T-helper 1 cell treated with Interleukin-12 subunit alpha and Interleukin-12 subunit beta and Interleukin-4 antibody, amounts not matched to agents 30 μg/mL and 1 μg/mL, for 36 hours (primary cell): ENCODE results near the gene FURIN.
A peak's percentile ranks its signal among the peaks of the same experiment; 100 is the strongest.
"Not testable (repeated sequence)": the region's sequence is repeated elsewhere in the genome, so short reads cannot be mapped to it uniquely, and the experiment has no call there.

ENCODE experiments used
- H3K27ac Mint-ChIP-seq: one replicate; pipeline ENCODE4 v1.8.0; 2021; ENCODE audit warnings: mild to moderate bottlenecking, mixed read lengths
- H3K27me3 Mint-ChIP-seq: one replicate; pipeline ENCODE4 v1.8.0; 2021; ENCODE audit warnings: low read depth, mixed read lengths
- H3K36me3 Mint-ChIP-seq: one replicate; pipeline ENCODE4 v1.8.0; 2021; ENCODE audit warnings: low read depth, mixed read lengths
- H3K4me1 Mint-ChIP-seq: one replicate; pipeline ENCODE4 v1.8.0; 2021; ENCODE audit warnings: low read depth, mixed read lengths
- H3K4me3 Mint-ChIP-seq: one replicate; pipeline ENCODE4 v1.8.0; 2021; ENCODE audit warnings: mild to moderate bottlenecking, moderate library complexity, mixed read lengths
- H3K9me3 Mint-ChIP-seq: one replicate; pipeline ENCODE4 v1.8.0; 2021; ENCODE audit warnings: mixed read lengths

Gene FURIN

DNA sequence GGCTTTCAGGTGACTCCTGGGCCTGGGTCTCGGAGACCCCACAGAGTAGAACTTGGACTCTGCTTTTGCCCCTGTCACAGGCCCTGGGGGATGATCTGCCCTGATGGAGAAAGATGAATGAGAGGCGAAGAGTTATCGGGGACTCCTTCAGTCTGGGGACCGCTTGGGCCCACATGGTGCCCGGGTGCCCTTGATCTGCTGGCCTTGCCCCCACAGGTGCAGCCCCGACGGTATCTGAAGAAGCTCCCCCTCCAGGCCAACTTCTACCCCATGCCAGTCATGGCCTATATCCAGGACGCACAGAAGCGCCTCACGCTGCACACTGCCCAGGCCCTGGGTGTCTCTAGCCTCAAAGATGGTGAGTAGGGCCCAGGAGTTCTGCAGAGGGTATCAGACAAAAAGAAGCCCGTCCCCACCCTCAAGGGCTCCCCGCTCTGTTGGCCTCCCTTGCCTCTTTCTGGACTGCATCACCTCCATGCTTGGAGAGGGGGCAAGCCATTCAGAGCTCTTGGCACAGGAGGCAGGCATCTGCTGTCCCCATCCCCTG, 45.1 kb downstream of the FURIN start:
- peaks cover 55% of the 10 kb centered on the region for H3K36me3 Mint-ChIP-seq
- H3K9me3 Mint-ChIP-seq = no peaks in the 10 kb centered on the region
- no peaks in the 10 kb centered on the region for H3K4me1 Mint-ChIP-seq
- H3K27ac Mint-ChIP-seq = no peak overlapping the region
- H3K4me3 Mint-ChIP-seq = no peak overlapping the region
- no peaks in the 10 kb centered on the region for H3K27me3 Mint-ChIP-seq

DNA sequence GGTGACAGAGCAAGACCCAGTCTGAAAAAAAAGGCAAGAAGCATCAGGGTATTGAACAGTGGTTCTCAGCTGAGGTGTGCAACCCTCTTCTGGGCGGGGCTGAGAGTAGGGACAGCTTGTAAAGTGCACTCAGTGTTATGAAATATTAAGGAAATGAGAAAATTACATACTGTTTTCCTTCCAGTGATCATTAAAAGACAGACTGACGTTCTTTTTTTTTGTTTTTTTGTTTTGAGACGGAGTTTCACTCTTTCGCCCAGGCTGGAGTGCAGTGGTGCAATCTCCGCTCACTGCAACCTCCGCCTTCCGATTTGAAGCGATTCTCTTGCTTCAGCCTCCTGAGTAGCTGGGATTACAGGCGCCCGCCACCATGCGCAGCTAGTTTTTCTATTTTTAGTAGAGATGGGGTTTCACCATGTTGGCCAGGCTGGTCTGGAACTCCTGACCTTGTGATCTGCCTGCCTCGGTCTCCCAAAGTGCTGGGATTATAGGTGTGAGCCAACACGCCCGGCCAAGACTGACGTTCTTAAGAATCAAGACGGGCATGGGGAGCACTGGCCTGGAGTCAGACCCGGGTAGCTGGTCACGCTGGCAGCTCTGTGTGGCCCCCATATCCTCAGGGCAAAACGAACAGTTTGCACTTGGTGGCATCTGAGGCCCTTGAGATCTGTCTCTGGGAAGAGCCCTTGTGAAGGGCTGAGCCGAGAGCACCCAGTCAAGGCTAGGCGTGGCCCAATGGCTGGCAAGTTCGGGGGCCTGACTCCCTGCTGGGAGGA, 46.1 kb downstream of the FURIN start:
- Mint-ChIP-seq H3K27me3 (no peaks in the 10 kb centered on the region), H3K9me3 (no peaks in the 10 kb centered on the region), H3K4me3 (no peak overlapping the region), H3K27ac (no peak overlapping the region), H3K36me3 (peaks cover 57% of the 10 kb centered on the region), H3K4me1 (no peaks in the 10 kb centered on the region)

DNA sequence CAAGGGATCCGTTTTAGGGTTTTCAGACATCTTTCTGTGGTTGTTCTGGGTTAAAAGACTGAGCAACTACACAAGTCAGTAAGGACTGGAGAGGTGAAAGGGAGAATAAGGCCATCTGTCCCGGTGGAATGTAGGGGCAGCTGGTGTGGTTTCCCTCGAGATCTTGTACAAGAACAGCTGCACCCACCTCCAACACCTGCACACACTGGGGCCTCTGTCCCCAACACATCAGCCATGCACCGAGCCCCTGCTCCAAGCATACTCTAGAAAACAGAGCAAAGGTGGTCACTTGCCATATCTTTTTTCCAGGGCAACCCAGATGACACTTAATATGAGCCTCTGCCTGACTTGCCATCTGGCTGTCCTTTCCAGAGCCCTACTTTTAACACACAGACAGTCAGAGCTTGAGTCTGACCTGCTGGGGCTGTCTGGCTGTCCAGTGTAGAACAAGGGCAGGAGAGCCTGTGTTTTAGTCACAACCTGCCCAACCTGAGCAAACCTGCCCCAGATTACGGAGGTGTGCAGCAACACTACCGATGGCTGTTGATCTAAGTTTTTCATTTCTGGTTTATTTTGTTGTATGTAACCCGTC, 46.9 kb downstream of the FURIN start:
- Mint-ChIP-seq H3K36me3 (peaks cover 65% of the 10 kb centered on the region), H3K27ac (no peak overlapping the region)

DNA sequence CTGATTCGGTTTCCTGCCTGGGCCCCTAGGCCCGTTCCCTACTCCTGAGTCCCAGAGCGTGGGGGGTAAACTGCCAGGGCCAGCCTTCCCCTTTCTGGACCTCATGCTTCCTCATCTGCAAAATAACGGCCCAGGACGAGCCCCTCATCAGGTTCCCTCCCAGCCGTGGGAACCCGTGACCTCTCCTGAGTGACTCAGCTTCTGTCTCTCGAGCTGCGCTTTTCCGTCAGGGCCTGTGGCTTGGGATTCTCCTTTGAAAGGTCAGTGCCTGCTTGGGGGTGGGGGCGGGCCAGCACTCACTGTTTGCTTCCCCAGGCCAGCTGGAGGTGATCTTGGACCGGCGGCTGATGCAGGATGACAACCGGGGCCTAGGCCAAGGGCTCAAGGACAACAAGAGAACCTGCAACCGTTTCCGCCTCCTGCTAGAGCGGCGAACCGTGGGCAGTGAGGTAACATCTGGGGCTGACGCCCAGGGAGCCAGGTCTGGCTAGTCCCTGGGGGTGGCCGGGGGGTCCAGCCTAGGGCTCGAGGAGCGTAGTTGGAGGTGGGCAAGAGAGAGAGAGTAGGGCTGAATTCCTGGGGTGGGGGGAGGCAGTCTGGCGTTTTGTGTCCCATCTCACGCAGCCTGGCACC, 47.5 kb downstream of the FURIN start:
- H3K27ac Mint-ChIP-seq = no peak overlapping the region

More for the DNA sequence above, 46.9 kb downstream of the FURIN start:
- no peaks in the 10 kb centered on the region for H3K9me3 Mint-ChIP-seq
- H3K27me3 Mint-ChIP-seq = no peaks in the 10 kb centered on the region
- no peak overlapping the region for H3K4me3 Mint-ChIP-seq
- H3K4me1 Mint-ChIP-seq = peaks cover 3% of the 10 kb centered on the region

DNA sequence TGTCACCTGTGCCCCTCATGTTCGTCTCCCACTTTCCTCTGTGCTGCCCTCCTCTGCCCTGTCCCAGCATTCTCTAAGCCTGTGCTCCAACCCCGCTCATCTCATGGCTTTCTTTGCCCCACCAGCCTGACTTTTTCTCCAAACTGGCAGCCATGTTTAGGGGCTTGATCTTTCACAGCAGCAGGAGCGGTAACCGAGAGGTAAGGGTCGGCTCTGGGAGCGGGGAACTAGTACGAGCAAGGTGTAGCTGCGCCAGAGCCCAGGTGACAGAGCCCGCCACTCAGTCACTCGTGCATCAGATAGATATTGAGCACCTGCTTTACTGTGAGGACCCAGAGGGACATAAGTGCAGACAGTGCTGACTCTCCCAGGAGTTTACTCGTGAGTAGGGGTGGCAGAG, 48.1 kb downstream of the FURIN start:
- Mint-ChIP-seq H3K36me3 (peaks cover 70% of the 10 kb centered on the region), H3K27ac (no peak overlapping the region)

More for the DNA sequence above, 47.5 kb downstream of the FURIN start:
- H3K36me3 Mint-ChIP-seq = peaks cover 67% of the 10 kb centered on the region
- no peaks in the 10 kb centered on the region for H3K9me3 Mint-ChIP-seq
- peaks cover 3% of the 10 kb centered on the region for H3K4me1 Mint-ChIP-seq
- H3K27me3 Mint-ChIP-seq = no peaks in the 10 kb centered on the region
- H3K4me3 Mint-ChIP-seq = no peak overlapping the region

DNA sequence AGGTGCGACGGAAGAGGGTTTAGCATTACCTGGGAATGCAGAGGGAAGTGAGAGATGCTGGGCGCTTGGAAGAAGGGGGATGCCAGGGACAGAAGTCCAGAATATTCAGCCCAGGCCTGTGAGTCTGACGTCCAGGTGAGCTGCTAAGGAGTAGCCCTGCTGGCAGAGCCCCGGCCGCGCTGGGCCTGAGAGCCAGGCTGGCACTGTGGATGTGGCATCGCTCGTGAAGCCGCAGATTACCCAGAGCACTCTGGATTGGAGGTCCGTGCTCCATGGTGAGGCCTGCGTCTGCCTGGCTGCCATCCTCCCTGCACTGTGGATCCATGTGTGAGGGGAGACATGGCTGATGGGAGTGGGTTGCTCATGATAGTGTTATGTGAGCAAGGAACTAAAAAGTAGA, 49.2 kb downstream of the FURIN start:
- Mint-ChIP-seq H3K27ac (no peak overlapping the region), H3K9me3 (no peaks in the 10 kb centered on the region), H3K4me1 (peaks cover 15% of the 10 kb centered on the region), H3K36me3 (peaks cover 77% of the 10 kb centered on the region), H3K4me3 (no peak overlapping the region), H3K27me3 (no peaks in the 10 kb centered on the region)

More for the DNA sequence above, 48.1 kb downstream of the FURIN start:
- no peak overlapping the region for H3K4me3 Mint-ChIP-seq
- no peaks in the 10 kb centered on the region for H3K27me3 Mint-ChIP-seq
- H3K9me3 Mint-ChIP-seq = no peaks in the 10 kb centered on the region
- peaks cover 6% of the 10 kb centered on the region for H3K4me1 Mint-ChIP-seq

DNA sequence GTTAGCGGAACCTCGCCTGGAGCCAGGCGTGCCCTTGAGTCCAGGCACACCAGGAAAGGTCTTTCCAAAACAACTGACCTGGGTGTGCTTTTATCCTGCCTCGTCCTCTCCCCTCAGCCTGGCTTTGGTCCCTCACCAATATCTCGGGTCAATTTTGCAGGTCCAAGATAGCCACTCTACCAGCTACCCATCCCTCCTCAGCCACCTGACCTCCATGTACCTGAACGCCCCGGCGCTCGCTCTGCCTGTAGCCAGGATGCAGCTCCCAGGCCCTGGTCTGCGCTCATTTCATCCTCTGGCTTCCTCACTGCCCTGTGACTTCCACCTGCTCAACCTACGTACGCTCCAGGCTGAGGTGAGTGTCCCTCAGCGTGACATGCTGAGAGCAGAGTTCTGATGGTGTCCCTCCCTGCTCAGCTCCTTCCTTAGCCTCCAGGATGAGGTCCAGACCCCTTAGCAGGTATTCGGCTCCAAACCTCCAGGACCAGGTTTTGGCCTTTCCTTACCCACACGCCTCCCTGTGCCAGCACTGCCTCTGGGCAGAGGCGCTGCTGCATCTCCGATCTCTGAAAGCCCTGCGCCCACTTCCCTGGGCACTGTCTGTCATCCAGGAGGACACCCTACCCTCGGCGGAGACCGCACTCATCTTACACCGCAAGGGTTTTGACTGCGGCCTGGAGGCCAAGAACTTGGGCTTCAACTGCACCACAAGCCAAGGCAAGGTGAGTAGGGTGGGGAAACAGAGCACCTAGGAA, 49.8 kb downstream of the FURIN start:
- Mint-ChIP-seq H3K4me1 (peaks cover 19% of the 10 kb centered on the region), H3K36me3 (peaks cover 75% of the 10 kb centered on the region), H3K27ac (no peak overlapping the region), H3K4me3 (no peak overlapping the region), H3K27me3 (no peaks in the 10 kb centered on the region), H3K9me3 (no peaks in the 10 kb centered on the region)

DNA sequence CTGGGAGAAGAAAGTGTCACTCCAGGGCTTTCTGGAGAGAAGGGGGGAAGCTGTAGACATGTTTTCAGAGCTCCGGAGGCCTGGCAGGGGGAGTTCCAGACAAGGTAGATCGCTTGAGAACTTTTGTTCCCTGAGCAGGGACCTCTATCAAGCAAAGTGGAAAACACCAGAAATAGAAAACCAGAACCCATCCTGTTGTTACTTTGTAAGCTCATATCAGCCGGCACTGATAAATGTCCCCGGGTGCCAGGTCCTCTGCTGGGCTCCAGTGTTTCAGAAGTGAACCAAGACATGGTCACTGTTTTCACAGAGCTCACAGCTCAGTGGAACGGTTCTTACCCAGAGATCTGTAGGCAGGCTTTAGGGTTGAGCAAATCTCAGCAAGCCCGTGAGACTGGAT, 50.4 kb downstream of the FURIN start:
- peaks cover 24% of the 10 kb centered on the region for H3K4me1 Mint-ChIP-seq
- H3K36me3 Mint-ChIP-seq = peaks cover 69% of the 10 kb centered on the region
- H3K27me3 Mint-ChIP-seq = no peaks in the 10 kb centered on the region
- no peak overlapping the region for H3K4me3 Mint-ChIP-seq
- H3K9me3 Mint-ChIP-seq = no peaks in the 10 kb centered on the region
- H3K27ac Mint-ChIP-seq = no peak overlapping the region

DNA sequence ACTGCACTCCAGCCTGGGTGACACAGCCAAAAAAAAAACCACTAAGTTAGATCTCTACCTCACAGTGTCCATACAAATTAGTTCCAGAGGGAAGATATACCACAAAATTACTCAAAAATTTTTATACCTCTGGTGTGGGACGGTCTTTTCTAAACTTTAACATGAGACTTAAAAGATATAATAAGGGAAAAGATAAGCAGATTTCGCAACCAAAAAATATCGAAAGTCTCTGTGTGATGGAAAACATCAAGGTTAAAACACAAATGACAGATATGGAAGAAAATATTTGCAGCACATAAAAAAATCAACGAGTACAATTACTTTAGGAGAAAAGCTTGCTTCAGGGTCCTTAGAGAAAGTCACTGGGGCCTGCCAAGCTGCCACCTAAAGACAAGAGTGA, 53.5 kb downstream of the FURIN start:
- Mint-ChIP-seq H3K36me3 (peaks cover 48% of the 10 kb centered on the region), H3K9me3 (no peaks in the 10 kb centered on the region), H3K4me3 (no peak overlapping the region), H3K27ac (peak overlapping the region; percentile 55), H3K4me1 (peaks cover 38% of the 10 kb centered on the region), H3K27me3 (no peaks in the 10 kb centered on the region)

DNA sequence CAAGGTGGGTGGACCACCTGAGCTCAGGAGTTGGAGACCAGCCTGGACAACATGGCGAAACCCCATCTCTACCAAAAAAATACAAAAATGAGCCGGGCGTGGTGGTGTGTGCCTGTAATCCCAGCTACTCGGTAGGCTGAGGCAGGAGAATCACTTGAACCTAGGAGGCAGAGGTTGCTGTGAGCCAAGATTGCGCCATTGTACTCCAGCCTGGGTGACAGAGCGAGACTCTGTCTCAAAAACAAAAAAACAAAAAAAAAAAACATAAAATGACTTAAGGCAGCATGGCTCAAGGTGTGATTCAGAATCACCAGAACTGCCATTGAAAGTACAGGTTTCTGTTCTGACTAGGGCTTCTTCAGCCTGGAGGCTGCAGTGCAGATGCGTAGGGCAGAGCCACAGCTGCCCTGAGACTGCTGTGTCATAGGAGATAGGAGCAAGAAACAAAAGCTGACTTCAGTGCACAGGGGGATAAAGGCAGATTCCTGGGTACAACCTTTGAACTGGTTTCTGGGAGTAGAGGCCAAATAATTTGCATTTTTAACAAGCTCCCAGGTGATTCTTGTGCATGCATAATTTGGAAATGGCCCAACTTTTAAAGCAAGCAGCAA, 54.4 kb downstream of the FURIN start:
- H3K27me3 Mint-ChIP-seq, H3K9me3 Mint-ChIP-seq: not testable (repeated sequence)
- H3K4me1 Mint-ChIP-seq = peaks cover 38% of the 10 kb centered on the region
- peak overlapping the region; percentile 84 for H3K27ac Mint-ChIP-seq
- peaks cover 41% of the 10 kb centered on the region for H3K36me3 Mint-ChIP-seq
- peak overlapping the region; percentile 5 for H3K4me3 Mint-ChIP-seq

DNA sequence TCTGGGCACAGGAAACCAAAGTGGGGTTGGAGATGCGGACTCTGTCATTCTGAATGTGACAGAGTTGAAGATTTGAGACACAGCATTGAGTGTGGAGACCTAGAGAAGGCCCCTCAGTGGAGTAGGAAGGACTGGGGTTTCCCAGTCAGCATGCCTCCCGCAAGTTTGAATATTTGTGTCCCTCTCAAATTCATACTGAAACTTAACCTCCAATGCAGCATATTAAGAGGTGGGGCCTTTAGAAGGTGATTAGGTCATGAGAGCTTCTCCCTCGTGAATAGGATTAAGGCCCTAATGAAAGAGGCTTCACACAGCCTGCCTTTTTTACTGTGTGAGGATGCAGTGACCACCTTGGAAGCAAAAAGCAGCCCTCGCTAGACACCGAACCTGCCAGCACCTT, 56.0 kb downstream of the FURIN start:
- Mint-ChIP-seq H3K4me1 (peaks cover 45% of the 10 kb centered on the region), H3K27ac (peak overlapping the region; percentile 84), H3K4me3 (peak overlapping the region; percentile 18), H3K27me3 (no peaks in the 10 kb centered on the region), H3K36me3 (peaks cover 32% of the 10 kb centered on the region), H3K9me3 (no peaks in the 10 kb centered on the region)

DNA sequence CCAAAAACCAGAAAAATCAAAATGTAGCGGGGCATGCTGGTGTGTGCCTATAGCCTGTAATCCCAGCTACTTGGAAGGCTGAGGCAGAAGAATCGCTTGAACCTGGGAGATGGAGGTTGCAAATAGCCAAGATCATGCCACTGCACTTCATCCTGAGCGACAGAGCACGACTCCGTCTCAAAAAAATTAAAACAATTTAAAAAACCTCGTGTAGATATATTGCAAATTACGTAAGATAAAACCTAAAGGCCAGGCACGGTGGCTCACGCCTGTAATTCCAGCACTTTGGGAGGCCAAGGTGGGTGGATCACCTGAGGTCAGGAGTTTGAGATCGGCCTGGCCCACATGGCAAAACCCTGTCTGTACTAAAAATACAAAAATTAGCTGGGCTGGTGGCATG, 58.4 kb downstream of the FURIN start:
- H3K27me3 Mint-ChIP-seq, H3K9me3 Mint-ChIP-seq, H3K27ac Mint-ChIP-seq, H3K4me3 Mint-ChIP-seq: not testable (repeated sequence)
- Mint-ChIP-seq H3K4me1 (peaks cover 54% of the 10 kb centered on the region), H3K36me3 (peaks cover 12% of the 10 kb centered on the region)

DNA sequence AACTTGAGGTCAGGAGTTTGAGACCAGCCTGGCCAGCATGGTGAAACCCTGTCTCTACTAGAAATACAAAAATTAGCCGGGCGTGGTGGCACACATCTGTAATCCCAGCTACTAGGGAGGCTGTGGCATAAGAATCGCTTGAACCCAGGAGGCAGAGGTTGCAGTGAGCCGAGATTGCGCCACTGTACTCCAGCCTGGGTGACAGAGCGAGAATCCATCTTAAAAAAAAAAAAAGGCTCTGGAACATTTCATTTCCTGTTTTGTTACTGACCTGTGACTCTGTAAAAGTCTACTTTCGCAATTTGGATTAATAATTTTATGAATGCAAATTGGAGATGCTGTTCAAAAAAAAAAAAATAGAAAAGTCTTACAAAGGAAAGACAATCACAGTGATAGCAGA, 59.7 kb downstream of the FURIN start:
- not testable (repeated sequence) for H3K36me3 Mint-ChIP-seq, H3K27me3 Mint-ChIP-seq, H3K9me3 Mint-ChIP-seq
- H3K27ac Mint-ChIP-seq = peak overlapping the region; percentile 71
- peaks cover 47% of the 10 kb centered on the region for H3K4me1 Mint-ChIP-seq
- H3K4me3 Mint-ChIP-seq = peak overlapping the region; percentile 67
